ENCODE data around the gene NAA20.

Gene NAA20

DNA sequence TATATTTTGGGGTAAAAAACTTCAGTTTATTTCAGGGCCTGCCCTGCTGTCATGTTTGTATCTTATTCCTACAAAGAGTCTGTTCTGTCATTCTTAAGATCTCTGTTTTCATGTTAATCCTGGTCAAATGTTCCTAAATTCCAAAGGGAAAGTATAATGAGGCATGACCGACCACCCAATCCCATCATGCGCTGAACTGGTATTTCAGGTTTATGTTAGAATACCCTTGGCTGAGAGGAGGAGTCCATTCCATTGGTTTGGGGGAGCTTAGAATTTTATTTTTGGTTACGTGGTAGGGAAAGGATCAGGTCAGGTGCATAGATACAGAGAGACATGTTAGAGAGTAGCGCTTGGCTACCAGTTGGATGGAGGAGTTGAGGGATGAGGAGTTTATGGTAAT lies 60.9 kb downstream of the NAA20 start:
- DNase-seq, result no peak

DNA sequence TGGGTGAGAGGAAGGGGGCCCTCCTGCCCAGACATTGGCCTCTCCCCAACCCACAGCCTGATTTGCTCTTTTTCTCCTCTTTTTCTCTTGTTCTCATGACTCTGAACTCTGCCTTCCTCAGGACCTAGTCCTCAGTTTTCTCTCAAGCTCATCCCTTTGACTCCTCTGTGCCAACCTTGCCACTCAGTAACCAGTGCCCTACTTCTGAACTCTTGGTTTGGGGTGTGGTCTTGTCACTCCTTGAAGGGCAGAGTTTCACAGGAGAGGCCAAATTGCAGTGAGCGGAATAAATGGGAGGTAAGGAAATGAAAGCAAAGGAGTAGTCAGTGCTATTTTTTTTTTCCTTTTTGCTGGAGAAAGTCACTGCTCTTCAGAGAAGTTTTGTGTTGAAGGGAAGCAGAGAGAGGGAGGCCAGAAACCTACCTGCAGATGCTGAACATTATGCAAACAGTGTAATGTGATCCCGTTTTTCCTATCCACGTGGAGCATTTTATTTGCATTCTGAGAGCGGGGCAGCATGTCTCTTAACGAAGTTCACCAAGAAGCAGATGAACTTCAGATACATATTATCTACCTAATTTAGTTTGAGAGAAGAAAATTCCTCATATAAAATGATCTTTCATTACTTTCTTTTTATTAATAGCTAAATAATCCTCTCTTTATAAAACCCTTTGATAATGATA lies 62.1 kb downstream of the NAA20 start:
- DNase-seq, result no peak
